Mucosa of stomach (tissue), 1 donor: ENCODE data around the gene IL22.

Source experiments
- H3K27me3 ChIP-seq: one replicate; pipeline ENCODE4 v1.7.0; 2013; ENCODE audit warnings: mild to moderate bottlenecking, low read length; ENCODE audit not compliant: control insufficient read depth, insufficient read depth
- H3K36me3 ChIP-seq: one replicate; pipeline ENCODE4 v1.7.0; 2013; ENCODE audit warnings: low read length; ENCODE audit not compliant: control insufficient read depth, insufficient read depth
- H3K4me1 ChIP-seq: one replicate; pipeline ENCODE4 v1.7.0; 2013; ENCODE audit warnings: mild to moderate bottlenecking, low read length; ENCODE audit not compliant: control insufficient read depth, insufficient read depth
- H3K4me3 ChIP-seq: one replicate; pipeline ENCODE4 v1.7.0; 2013; ENCODE audit warnings: low read length
- H3K9ac ChIP-seq: one replicate; pipeline ENCODE4 v1.7.0; 2013; ENCODE audit warnings: mild to moderate bottlenecking, low read length, moderate library complexity
- H3K9me3 ChIP-seq: one replicate; pipeline ENCODE4 v1.7.0; 2013; ENCODE audit warnings: mild to moderate bottlenecking, low read length, moderate library complexity; ENCODE audit not compliant: control insufficient read depth
- donor health status: Pancreatic carcinoma.

Gene IL22

DNA sequence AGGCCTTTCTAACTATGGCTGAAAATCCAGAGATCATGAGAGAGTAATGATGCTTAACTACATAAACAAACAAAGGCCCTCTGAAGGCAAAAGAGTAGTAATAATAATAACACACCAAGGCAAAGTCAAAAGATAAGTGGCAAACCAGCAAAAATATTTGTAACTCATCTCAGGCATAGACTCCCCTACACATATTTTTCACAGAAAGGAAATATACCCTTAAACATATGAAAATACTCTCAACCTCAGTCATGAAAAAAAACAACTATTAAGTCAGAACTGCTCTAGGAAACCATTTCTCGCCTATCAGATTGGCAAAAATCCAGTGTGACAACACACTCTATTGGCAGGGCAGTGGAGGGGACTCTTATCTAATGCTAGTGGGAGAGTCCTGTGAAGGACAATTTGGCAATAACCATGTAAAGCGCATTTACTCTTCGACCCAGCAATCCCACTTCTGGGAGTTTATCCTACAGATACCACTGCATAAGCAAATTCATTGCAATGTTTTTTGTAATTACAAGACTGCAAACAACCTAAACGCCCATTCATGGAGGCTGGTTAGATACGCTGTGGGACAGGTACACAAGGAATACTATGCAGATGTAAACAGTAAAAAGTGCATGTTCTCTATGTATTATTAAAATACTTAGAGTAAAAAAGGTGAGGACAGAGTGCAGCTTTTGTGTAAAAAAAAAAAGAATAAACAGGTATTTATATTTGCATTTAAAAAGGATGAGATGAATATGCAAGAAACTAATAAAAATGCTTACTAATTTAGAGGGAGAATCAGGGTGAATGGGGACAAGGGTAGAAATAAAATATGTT lies 26.0 kb upstream of the IL22 start:
- Histone ChIP-seq H3K9me3 (no peaks in the 10 kb centered on the region), H3K36me3 (no peaks in the 10 kb centered on the region), H3K9ac (no peak overlapping the region)

DNA sequence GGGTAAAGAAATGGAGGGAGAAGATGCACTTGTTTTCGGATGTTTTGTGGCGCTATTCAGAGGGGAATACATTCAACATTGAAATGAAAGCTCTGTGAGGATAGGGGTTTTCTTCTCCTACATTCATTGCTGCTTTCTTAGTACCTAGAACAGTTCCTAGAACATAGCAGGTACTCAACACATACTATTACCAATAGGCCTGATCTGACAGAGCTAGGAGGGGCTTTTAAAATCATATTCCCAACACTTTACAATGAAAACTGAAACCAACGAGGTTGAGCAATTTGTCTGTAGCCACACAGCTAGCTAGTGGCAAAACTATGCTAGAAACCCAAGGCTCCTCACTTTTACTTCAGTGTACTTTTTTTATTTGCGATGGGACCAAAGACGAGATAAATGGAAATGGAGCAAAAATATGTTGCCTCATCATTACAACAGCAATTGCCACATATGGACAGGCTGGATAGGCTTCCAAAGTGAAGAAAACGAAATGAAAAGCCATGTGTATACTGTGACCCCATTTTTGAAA lies 23.1 kb upstream of the IL22 start:
- no peak overlapping the region for H3K4me3 ChIP-seq
- no peaks in the 10 kb centered on the region for H3K4me1 ChIP-seq
- H3K27me3 ChIP-seq = no peaks in the 10 kb centered on the region
- no peak overlapping the region for H3K9ac ChIP-seq
- H3K36me3 ChIP-seq = no peaks in the 10 kb centered on the region
- H3K9me3 ChIP-seq = no peaks in the 10 kb centered on the region

More for the DNA sequence above, 26.0 kb upstream of the IL22 start:
- Histone ChIP-seq H3K4me3 (no peak overlapping the region), H3K4me1 (no peaks in the 10 kb centered on the region), H3K27me3 (no peaks in the 10 kb centered on the region)

DNA sequence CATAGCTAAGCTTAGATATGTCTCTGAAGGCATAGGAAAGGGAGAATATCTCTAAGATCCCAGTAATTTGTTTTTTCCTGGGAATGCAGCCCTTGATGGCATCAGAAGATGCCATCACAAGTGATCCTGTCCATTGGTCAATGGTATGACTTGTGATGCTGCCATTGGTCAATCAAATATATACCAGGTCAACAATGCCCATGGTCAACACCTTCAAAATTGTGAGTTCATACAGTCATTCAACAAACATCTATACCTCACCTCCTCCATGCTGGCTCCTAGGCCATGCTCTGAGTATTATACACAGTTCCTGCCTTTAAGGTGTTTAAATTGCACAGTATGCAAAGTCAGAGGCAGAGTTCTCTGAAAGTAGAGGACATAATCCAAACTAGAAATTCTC lies 19.3 kb upstream of the IL22 start:
- H3K9ac ChIP-seq = no peak overlapping the region
- no peaks in the 10 kb centered on the region for H3K36me3 ChIP-seq
- no peaks in the 10 kb centered on the region for H3K4me1 ChIP-seq
- no peaks in the 10 kb centered on the region for H3K27me3 ChIP-seq
- H3K9me3 ChIP-seq = no peaks in the 10 kb centered on the region
- no peak overlapping the region for H3K4me3 ChIP-seq

DNA sequence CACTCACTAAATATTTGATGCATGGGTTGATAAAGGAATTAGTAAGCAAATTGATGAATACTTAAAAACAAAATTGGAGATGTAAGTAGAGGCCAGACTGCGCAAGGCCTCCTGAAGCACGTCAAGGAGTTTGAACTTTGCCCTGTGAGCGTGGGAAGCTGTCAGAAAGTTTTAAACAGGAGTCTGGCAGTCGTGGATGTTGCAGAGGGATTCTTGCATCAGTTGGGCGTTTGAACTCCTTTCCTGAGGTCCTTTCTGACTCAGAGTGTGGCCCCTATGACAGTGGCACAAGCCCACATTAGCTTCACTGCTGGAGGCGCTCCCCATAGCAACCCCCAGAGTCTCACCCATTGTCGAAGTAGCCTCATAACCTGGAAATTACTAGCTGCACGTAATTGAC lies 17.9 kb upstream of the IL22 start:
- Histone ChIP-seq H3K4me3 (no peak overlapping the region), H3K4me1 (no peaks in the 10 kb centered on the region), H3K9me3 (no peaks in the 10 kb centered on the region), H3K9ac (no peak overlapping the region), H3K27me3 (no peaks in the 10 kb centered on the region), H3K36me3 (no peaks in the 10 kb centered on the region)

DNA sequence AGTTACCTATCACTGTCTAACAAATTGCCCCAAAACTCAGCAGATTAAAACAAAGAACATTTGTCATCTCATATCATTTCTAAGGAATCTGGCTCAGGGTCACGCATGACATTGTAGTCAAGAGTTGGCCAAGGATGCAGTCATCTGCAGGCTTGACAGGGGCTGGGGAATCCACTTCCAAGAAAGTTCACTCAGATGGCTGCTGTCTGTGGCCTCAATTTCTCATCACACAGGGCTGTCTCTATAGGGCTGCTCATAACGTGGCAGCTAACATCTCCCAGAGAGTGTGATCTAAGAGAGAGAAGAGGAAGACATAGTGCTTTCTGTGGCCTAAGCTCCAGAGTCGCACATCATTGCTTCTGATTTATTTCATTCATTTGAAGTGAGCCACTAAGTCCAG lies 17.0 kb upstream of the IL22 start:
- no peaks in the 10 kb centered on the region for H3K36me3 ChIP-seq
- H3K4me3 ChIP-seq = no peak overlapping the region
- H3K9me3 ChIP-seq = no peaks in the 10 kb centered on the region
- no peaks in the 10 kb centered on the region for H3K27me3 ChIP-seq
- no peak overlapping the region for H3K9ac ChIP-seq
- no peaks in the 10 kb centered on the region for H3K4me1 ChIP-seq

DNA sequence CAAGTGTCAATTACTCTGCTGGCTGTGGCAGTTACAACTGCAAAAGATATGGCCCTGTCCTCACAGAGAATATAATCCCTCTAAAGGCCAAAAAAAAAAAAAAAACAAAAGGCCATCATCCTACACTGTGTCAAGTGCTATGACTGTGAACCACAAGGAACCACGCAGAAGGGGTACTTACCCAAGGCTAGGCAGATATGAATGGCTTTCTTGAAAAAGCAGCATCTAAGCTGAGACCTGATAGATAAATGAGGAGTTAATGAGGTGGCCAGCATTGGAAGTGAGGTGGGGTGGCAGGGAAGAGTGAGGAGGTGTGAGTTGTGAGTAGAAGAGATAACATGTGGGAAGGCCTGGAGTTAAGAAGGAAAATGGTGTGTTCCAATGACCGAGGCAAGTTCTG lies 16.4 kb upstream of the IL22 start:
- H3K9ac ChIP-seq = no peak overlapping the region
- H3K4me3 ChIP-seq = no peak overlapping the region
- H3K4me1 ChIP-seq = no peaks in the 10 kb centered on the region
- H3K9me3 ChIP-seq = no peaks in the 10 kb centered on the region
- no peaks in the 10 kb centered on the region for H3K27me3 ChIP-seq
- H3K36me3 ChIP-seq = no peaks in the 10 kb centered on the region

DNA sequence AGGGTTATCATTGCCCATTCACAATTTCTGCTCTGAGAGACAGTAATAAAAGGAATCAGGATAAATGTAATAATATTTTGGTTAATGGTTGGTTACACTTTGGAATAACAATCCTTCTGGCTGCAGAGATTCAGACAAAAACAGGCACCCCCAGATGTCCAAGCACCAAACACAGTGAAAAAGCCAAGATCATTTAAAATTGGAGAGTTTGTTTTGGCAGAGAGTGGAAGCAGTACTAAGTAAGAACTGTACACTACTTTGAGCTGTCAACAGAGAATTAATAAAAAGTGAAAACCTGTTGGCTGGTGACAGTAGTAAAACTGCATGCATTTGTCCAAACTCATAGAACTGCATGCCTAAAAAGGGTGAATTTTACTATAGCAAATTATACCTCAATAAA lies 15.6 kb upstream of the IL22 start:
- no peak overlapping the region for H3K4me3 ChIP-seq
- no peaks in the 10 kb centered on the region for H3K27me3 ChIP-seq
- H3K4me1 ChIP-seq = no peaks in the 10 kb centered on the region
- no peaks in the 10 kb centered on the region for H3K9me3 ChIP-seq
- no peak overlapping the region for H3K9ac ChIP-seq
- no peaks in the 10 kb centered on the region for H3K36me3 ChIP-seq

DNA sequence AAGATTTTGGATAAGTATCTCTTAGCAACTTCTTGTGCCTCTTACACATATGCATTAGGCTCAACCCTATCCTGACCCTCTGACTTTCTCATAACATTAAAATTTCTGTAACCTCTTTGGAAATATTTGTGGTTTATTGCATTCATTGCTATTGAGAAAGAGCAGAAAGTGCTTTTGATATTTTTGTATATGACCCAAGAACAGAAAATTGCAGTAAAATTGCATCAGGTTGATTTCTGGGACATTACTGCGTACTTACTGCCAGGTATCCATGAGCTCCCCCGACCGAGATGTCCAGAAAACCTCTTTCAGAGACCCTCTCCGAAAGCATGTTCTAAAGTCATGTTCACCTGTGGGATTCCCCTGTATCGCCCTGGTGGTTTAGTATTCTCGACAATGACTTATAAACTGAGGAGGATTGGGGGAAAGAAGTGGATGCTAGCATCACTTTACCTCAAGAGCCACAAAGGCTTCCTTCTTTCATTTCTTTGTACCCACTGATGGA lies 14.5 kb upstream of the IL22 start:
- H3K9me3 ChIP-seq = no peaks in the 10 kb centered on the region
- no peak overlapping the region for H3K4me3 ChIP-seq
- no peaks in the 10 kb centered on the region for H3K27me3 ChIP-seq

DNA sequence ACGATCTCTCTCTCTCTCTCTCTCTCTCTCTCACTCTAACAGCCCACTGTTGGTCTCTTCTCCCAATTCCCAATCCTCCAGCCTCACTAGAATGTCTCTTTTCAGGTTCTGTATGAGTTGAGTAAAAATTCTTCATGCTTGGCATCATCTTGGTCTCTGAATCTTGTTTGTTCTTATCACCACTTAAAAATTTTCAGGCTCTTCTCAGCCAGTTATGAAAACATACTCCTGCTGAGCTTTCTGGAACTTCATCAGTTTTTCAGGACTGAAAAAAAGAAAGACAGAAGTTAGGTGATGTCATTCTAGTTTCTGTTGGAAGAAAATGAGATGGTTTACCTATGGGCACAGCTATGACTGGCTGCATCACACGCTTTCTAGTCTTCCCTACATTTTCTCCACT lies 11.5 kb upstream of the IL22 start:
- Histone ChIP-seq H3K4me1 (no peaks in the 10 kb centered on the region), H3K36me3 (no peaks in the 10 kb centered on the region), H3K9me3 (no peaks in the 10 kb centered on the region), H3K9ac (no peak overlapping the region), H3K4me3 (no peak overlapping the region), H3K27me3 (no peaks in the 10 kb centered on the region)

More for the DNA sequence above, 14.5 kb upstream of the IL22 start:
- Histone ChIP-seq H3K4me1 (no peaks in the 10 kb centered on the region), H3K36me3 (no peaks in the 10 kb centered on the region), H3K9ac (no peak overlapping the region)

DNA sequence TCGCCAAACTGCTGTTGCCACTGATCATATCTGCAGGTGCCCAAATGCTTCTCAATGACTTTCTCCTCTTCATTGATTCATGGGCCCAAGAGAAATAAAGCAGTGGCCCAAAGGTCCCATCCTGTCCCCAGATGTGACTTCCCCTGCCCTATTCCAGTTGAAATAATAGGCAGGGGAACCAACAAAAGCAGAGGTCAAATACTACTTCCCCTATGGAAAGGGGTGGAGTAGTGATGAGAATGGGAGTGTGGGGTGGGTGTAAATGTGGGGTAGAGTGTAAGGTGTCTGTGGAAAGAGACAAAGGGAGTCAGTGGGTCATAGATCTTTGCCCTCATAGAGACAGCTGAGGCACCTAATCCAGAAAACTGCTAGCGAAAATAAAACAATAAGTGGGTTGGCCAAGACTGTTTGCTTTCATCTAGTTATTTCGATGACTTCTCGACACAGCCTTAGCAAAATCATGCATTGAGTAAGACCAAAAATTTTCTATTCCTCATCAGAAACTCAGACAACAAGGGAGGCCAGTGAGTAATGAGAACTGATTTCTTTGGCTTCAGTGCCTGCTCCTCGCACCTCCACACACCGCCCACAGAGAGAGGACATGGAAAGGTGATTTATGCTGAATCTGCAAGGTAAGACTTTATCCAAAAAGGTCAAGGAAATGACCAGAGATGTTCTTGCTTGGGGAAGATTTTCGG lies 10.9 kb upstream of the IL22 start:
- Histone ChIP-seq H3K9ac (no peak overlapping the region), H3K27me3 (no peaks in the 10 kb centered on the region), H3K4me3 (no peak overlapping the region)

DNA sequence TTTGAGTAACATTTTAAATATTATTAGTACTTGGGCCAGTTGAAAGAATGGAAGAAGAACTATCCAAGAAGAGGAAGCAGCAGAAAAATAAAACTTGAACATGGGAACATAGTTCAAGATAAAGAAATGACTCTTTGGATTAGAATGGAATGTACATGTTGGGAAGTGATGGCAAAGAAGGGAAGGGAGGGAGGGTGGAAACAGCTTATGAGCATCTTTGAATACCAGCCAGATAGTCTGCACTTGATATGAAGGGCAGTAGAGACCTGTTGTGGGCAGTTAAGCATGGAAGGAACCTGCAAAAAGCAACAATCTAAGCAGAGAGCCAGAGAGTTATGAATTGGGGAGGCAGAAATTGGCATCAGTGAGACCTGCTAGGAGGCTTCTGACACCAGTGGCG lies 10.0 kb upstream of the IL22 start:
- no peaks in the 10 kb centered on the region for H3K9me3 ChIP-seq
- H3K4me1 ChIP-seq = no peaks in the 10 kb centered on the region
- no peak overlapping the region for H3K4me3 ChIP-seq
- no peaks in the 10 kb centered on the region for H3K27me3 ChIP-seq
- H3K36me3 ChIP-seq = no peaks in the 10 kb centered on the region
- H3K9ac ChIP-seq = no peak overlapping the region

More for the DNA sequence above, 10.9 kb upstream of the IL22 start:
- H3K36me3 ChIP-seq = no peaks in the 10 kb centered on the region
- no peaks in the 10 kb centered on the region for H3K9me3 ChIP-seq
- no peaks in the 10 kb centered on the region for H3K4me1 ChIP-seq

DNA sequence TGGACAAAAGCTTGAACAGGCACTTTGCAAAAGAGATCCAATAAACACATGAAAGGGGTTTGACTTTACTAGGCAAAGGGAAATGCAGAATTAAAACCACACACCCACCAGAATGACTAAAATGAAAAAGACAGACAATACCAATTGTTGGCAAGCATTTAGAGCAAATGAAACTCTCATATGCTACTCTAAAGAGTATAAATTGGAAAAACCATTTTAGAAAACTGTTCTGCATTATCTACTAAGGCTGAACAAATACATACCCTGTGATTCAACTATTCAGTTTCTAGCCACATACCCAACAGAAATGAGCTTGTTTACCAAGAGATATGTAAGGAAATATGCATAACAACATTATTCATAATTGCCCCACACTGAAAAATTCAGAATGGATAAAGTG lies 8.5 kb upstream of the IL22 start:
- H3K9me3 ChIP-seq = no peaks in the 10 kb centered on the region
- H3K9ac ChIP-seq = no peak overlapping the region
- H3K4me1 ChIP-seq = no peaks in the 10 kb centered on the region
- no peaks in the 10 kb centered on the region for H3K27me3 ChIP-seq
- H3K4me3 ChIP-seq = no peak overlapping the region
- H3K36me3 ChIP-seq = no peaks in the 10 kb centered on the region
